ENCODE results near the gene NPIPB2. TPM values are rescaled to one million over a fixed set of nuclear protein-coding genes. Genes with fewer than 3 reads are reported as not detected.
"Not testable (repeated sequence)": the region's sequence is repeated elsewhere in the genome, so short reads cannot be mapped to it uniquely, and the experiment has no call there.

The NPIPB2 gene
- total RNA-seq, 1 experiment from 2014 or later, result 2.4 TPM

DNA sequence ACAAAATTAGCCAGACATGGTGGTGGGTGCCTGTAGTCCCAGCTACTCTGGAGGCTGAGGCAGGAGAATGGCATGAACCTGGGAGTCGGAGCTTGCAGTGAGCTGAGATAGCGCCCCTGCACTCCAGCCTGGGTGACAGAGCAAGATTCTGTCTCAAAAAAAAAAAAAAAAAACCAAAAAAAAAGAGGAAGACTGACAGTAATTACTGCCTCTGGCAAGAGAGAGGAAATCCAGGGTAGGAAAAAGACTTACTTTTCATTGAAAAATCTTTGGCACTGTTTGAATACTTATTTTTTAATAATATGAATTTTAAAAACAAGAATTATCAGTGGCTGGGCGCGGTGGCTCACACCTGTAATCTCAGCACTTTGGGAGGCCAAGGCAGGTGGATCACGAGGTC is 20.6 kb upstream of the NPIPB2 start:
- intact Hi-C loops (cut with micrococcal nuclease); H3K4me2 ChIP-seq (ENCODE audit: low read length); H3K9ac ChIP-seq (ENCODE audit: low read length); BruUV-seq (replicated peaks); H4K20me1 ChIP-seq (ENCODE audit: low read length); ATAC-seq; H3K27ac ChIP-seq (ENCODE audit: low read length); POLR2A ChIA-PET (ENCODE audit: unreplicated experiment); H3K4me3 ChIP-seq (ENCODE audit: low read length); H3F3A ChIP-seq (ENCODE audit: low read length, unreplicated experiment); DNase-seq; H3K9me2 ChIP-seq (replicated peaks; ENCODE audit: low read length); H3K79me2 ChIP-seq (ENCODE audit: low read length); H3K36me3 ChIP-seq (ENCODE audit: low read depth, low read length); H2AFZ ChIP-seq (ENCODE audit: low read length); CTCF ChIA-PET; H3K4me1 ChIP-seq (ENCODE audit: insufficient read depth, low read length); H3K27me3 ChIP-seq (ENCODE audit: low read length); H3K9me3 ChIP-seq (ENCODE audit: low read length): not testable (repeated sequence)

DNA sequence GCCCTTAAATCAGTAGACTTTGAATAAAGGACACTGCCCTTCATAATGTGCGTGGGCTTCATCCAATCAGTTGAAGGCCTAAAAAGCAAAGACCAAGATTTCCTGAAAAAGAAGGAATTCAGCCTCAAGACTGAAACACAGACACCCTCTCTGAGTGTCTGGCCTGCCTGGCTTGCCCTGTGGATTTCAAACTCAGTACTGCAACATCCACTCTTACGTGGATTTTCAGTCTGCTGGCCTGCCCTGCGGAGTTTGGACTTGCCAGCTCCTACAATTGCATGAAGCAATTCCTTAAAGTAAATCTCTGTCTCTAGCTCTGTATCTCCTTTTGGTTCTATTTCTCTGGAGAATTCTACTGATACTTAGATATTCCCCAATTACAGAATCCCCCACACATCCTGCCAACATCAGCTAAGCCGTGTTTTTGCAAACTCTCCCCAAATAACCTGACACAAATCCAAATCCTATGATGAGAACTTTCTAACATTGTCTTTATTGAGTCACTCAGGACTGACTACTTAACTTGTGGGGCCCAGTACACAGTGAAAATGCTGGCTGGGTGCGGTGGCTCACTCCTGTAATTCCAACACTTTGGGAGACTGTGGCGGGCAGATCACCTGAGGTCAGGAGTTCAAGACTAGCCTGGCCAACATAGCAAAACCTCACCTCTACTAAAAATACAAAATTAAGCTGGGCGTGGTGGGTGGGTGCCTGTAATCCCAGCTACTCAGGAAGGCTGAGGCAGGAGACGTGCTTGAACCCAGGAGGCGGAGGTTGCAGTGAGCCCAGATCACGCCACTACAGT is 15.9 kb upstream of the NPIPB2 start:
- Histone ChIP-seq H4K20me1 (ENCODE audit: low read length) (no peaks in the 10 kb centered on the region), H3K4me1 (ENCODE audit: insufficient read depth, low read length) (peaks cover 12% of the 10 kb centered on the region), H3K9ac (ENCODE audit: low read length) (no peak overlapping the region), H3K4me2 (ENCODE audit: low read length) (no peak overlapping the region), H3K36me3 (ENCODE audit: low read depth, low read length) (no peaks in the 10 kb centered on the region), H3K9me3 (ENCODE audit: low read length) (no peaks in the 10 kb centered on the region), H3K4me3 (ENCODE audit: low read length) (no peak overlapping the region), H3K27me3 (ENCODE audit: low read length) (no peaks in the 10 kb centered on the region), H3F3A (ENCODE audit: low read length, unreplicated experiment) (no peaks in the 10 kb centered on the region), H3K27ac (ENCODE audit: low read length) (no peak overlapping the region), H2AFZ (ENCODE audit: low read length) (no peak overlapping the region), H3K79me2 (ENCODE audit: low read length) (no peaks in the 10 kb centered on the region), H3K9me2 (replicated peaks; ENCODE audit: low read length) (no peaks in the 10 kb centered on the region)
- ATAC-seq, result no peak
- CTCF ChIA-PET, result no interaction called here
- TF ChIP-seq EZH2phosphoT487 (IDR thresholded peaks at IDR 0.05; ENCODE audit: borderline replicate concordance, low read length) (no peak), EZH2 (IDR thresholded peaks at IDR 0.05; ENCODE audit: low read length, unreplicated experiment) (no peak)
- TF ChIP-seq, protein P1, sequence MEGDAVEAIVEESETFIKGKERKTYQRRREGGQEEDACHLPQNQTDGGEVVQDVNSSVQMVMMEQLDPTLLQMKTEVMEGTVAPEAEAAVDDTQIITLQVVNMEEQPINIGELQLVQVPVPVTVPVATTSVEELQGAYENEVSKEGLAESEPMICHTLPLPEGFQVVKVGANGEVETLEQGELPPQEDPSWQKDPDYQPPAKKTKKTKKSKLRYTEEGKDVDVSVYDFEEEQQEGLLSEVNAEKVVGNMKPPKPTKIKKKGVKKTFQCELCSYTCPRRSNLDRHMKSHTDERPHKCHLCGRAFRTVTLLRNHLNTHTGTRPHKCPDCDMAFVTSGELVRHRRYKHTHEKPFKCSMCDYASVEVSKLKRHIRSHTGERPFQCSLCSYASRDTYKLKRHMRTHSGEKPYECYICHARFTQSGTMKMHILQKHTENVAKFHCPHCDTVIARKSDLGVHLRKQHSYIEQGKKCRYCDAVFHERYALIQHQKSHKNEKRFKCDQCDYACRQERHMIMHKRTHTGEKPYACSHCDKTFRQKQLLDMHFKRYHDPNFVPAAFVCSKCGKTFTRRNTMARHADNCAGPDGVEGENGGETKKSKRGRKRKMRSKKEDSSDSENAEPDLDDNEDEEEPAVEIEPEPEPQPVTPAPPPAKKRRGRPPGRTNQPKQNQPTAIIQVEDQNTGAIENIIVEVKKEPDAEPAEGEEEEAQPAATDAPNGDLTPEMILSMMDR (conservative IDR thresholded peaks at IDR 0.05; ENCODE audit: low read depth, low read length), result no peak
- no peak for DNase-seq
- POLR2A ChIA-PET (ENCODE audit: unreplicated experiment), result interaction anchor here (0.6 kb wide), 1 partner anchor 28 kb away, joined by 10 read pairs; no protein-coding TSS in a partner anchor
- intact Hi-C loops (cut with micrococcal nuclease), result no loop called here
- BruUV-seq (replicated peaks), result no TSS peak

DNA sequence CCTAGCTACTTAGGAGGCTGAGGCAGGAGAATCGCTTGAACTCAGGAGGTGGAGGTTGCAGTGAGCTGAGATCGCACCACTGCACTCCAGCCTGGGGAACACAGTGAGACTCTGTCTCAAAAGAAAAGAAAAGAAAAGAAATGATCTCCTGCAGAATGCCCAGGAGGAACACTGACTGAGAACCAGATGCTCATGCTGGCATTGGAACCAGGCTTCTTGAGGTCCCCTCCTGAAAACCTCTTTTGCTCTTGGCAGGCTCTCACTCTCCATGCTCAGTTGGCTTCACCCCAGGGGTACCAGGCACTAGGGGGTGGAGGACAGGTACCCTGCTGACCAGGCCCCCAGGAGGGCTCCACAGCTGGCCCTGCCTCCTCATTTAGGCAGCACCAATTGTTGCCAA is 14.7 kb upstream of the NPIPB2 start:
- TF ChIP-seq EZH2 (IDR thresholded peaks at IDR 0.05; ENCODE audit: low read length, unreplicated experiment) (no peak), EZH2phosphoT487 (IDR thresholded peaks at IDR 0.05; ENCODE audit: borderline replicate concordance, low read length) (no peak)
- TF ChIP-seq, protein P1 (conservative IDR thresholded peaks at IDR 0.05; ENCODE audit: low read depth, low read length), result no peak
- Histone ChIP-seq H3K27me3 (ENCODE audit: low read length) (no peaks in the 10 kb centered on the region), H3K9ac (ENCODE audit: low read length) (no peak overlapping the region), H4K20me1 (ENCODE audit: low read length) (no peaks in the 10 kb centered on the region), H3K36me3 (ENCODE audit: low read depth, low read length) (no peaks in the 10 kb centered on the region), H3K9me2 (replicated peaks; ENCODE audit: low read length) (no peaks in the 10 kb centered on the region), H3K4me3 (ENCODE audit: low read length) (no peak overlapping the region), H2AFZ (ENCODE audit: low read length) (no peak overlapping the region), H3K4me2 (ENCODE audit: low read length) (no peak overlapping the region), H3K27ac (ENCODE audit: low read length) (peak overlapping the region; percentile 85), H3F3A (ENCODE audit: low read length, unreplicated experiment) (no peaks in the 10 kb centered on the region), H3K79me2 (ENCODE audit: low read length) (no peaks in the 10 kb centered on the region), H3K4me1 (ENCODE audit: insufficient read depth, low read length) (peaks cover 12% of the 10 kb centered on the region), H3K9me3 (ENCODE audit: low read length) (no peaks in the 10 kb centered on the region)
- CTCF ChIA-PET, result no interaction called here
- POLR2A ChIA-PET (ENCODE audit: unreplicated experiment), result no interaction called here
- DNase-seq (no peak), ATAC-seq (no peak)
- no TSS peak for BruUV-seq (replicated peaks)
- intact Hi-C loops (cut with micrococcal nuclease), result no loop called here

All from PC-3 (cell line).